ENCODE measurements around the gene SLC39A11. TPM values are rescaled to one million over a fixed set of nuclear protein-coding genes. Genes with fewer than 3 reads are reported as not detected.

Gene SLC39A11
- total and polyA plus RNA-seq, 2 of the 13 experiments (the other 11 are each of a cell fraction or from before 2014, with no cell fraction given): 17.2 to 31.5 TPM

- TF ChIP-seq E2F2 (CRISPR knock-in tag; IDR thresholded peaks at IDR 0.05; ENCODE audit: borderline replicate concordance) (no peak), CTCF (CRISPR knock-in tag; IDR thresholded peaks at IDR 0.05) (no peak), ATF7-NPFF (CRISPR knock-in tag; IDR thresholded peaks at IDR 0.05; ENCODE audit: low read depth) (no peak), THAP8 (CRISPR knock-in tag; IDR thresholded peaks at IDR 0.05; ENCODE audit: borderline replicate concordance) (no peak), ZNF234 (CRISPR knock-in tag; conservative IDR thresholded peaks at IDR 0.05) (no peak), ZNF746 (CRISPR knock-in tag; IDR thresholded peaks at IDR 0.05) (no peak), ZNF142 (CRISPR knock-in tag; IDR thresholded peaks at IDR 0.05) (no peak), ZNF784 (CRISPR knock-in tag; IDR thresholded peaks at IDR 0.05; ENCODE audit: borderline replicate concordance) (no peak), ZBTB44 (CRISPR knock-in tag; IDR thresholded peaks at IDR 0.05) (no peak), AHR (CRISPR knock-in tag; IDR thresholded peaks at IDR 0.05) (no peak), ZNF580 (CRISPR knock-in tag; IDR thresholded peaks at IDR 0.05; ENCODE audit: borderline replicate concordance, low read depth) (no peak), ZNF343 (CRISPR knock-in tag; IDR thresholded peaks at IDR 0.05) (no peak), PHF20 (CRISPR knock-in tag; IDR thresholded peaks at IDR 0.05) (no peak), ZBTB21 (CRISPR knock-in tag; IDR thresholded peaks at IDR 0.05) (no peak), KLF6 (CRISPR knock-in tag; IDR thresholded peaks at IDR 0.05) (no peak), MBNL3 (CRISPR knock-in tag; conservative IDR thresholded peaks at IDR 0.05) (no peak), ZNF619 (CRISPR knock-in tag; IDR thresholded peaks at IDR 0.05) (no peak)
These were observed 233.5 kb downstream of the SLC39A11 start (continued) for GRCh38 chr17:72858826-72859495.

All from HepG2 (cell line).